HFF-Myc (cell line): ENCODE data around the gene CACNA1C.

Experiments used
- DNase-seq: peaks from one replicate; pipeline ENCODE4 v3.0.0-alpha.2; 2011; ENCODE audit warnings: low read depth; ENCODE audit errors: extremely low read depth
- H3K4me3 ChIP-seq: replicated peaks from 2 replicates; pipeline ENCODE4 v1.5.1; 2011; ENCODE audit warnings: low read depth, mild to moderate bottlenecking, control low read depth, low read length
- CTCF ChIP-seq: IDR thresholded peaks from 2 replicates; pipeline ENCODE4 v1.5.1; 2012; ENCODE audit warnings: mild to moderate bottlenecking, low read depth, low read length, control low read depth; ENCODE audit errors: missing control alignments

CACNA1C gene

GRCh38 chr12:2673966-2674810, 621.4 kb downstream of the CACNA1C start:
- peak; percentile 29 for TF ChIP-seq CTCF
- no peak for DNase-seq
- H3K4me3 ChIP-seq: no peak overlapping the region

GRCh38 chr12:2675776-2676175, 623.0 kb downstream of the CACNA1C start:
- no peak overlapping the region for H3K4me3 ChIP-seq
- TF ChIP-seq CTCF: no peak
- no peak for DNase-seq

- no peak for TF ChIP-seq CTCF
- H3K4me3 ChIP-seq: no peak overlapping the region
- DNase-seq: no peak
These were observed 624.5 kb downstream of the CACNA1C start for GRCh38 chr12:2677142-2677880.

- TF ChIP-seq CTCF: no peak
- H3K4me3 ChIP-seq: no peak overlapping the region
- no peak for DNase-seq
These were observed 625.6 kb downstream of the CACNA1C start for GRCh38 chr12:2678426-2678825.

GRCh38 chr12:2679068-2679815, 626.5 kb downstream of the CACNA1C start:
- DNase-seq: no peak
- no peak for TF ChIP-seq CTCF
- no peak overlapping the region for H3K4me3 ChIP-seq

- no peak for DNase-seq
- no peak overlapping the region for H3K4me3 ChIP-seq
- TF ChIP-seq CTCF: no peak
These were observed 627.3 kb downstream of the CACNA1C start for GRCh38 chr12:2679816-2680675.
